Epithelial cell of prostate (primary cell): Measurements from ENCODE around the gene SELENOK.
A peak's percentile ranks its signal among the peaks of the same experiment; 100 is the strongest.

ENCODE experiments used
- DNase-seq: peaks from one replicate; pipeline ENCODE4 v3.0.0-alpha.2; 2011; ENCODE audit warnings: low read depth, low spot score
- H3K27ac ChIP-seq: fragments of 450-650 bp; 2 replicates; pipeline ENCODE4 v1.5.1; 2017; ENCODE audit warnings: mild to moderate bottlenecking

Gene SELENOK

GRCh38 chr3:53844262-53845102 lies 47.2 kb downstream of the SELENOK start:
- no peak for DNase-seq
- H3K27ac ChIP-seq, result no peak overlapping the region

DNA sequence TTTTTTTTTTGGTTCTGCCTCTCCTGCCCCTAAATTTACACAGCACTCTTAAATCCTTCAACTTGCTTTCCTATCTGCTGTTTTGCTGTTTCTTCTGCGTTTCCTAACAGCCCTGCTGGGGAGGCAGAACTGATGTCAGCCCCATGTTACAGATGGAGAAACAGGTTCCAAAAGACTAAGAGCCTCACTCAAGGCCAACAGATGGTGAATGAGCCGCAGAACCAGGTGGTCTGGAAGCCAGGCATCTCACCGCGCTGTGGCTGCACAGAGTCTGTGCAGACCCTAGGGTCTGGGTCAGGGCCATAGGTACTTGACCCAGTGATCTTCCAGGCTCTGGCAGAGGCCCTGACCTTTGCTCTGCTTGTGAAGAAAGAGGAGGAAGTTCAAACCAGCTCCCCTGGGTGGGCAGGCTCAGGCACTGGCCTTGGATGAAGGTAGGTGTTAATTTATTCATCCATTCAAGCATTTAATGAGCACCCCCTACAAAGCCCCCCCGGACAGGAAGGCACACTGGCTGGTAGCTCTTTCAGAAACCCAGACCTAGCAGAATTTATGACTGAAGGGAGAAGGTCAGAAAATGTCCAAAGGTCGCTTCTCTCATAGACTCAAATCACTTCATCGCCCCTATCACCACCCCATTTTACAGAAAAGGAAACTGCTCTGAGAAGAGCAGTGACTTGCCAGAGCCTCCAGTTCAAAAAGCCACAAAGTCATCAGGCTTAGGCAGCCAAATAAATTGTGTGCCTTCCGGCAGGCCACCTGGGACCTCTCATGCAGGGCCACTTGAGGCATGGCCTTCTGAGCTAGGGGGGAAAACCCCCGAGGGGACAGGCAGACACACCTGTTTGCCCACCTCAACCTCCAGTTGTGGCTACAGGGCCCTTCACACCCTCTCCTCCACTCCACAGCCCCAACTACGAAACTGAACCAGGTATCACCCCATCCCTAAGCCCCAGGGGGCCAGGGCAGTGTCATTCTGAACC lies 48.2 kb downstream of the SELENOK start:
- DNase-seq, result no peak
- no peak overlapping the region for H3K27ac ChIP-seq

DNA sequence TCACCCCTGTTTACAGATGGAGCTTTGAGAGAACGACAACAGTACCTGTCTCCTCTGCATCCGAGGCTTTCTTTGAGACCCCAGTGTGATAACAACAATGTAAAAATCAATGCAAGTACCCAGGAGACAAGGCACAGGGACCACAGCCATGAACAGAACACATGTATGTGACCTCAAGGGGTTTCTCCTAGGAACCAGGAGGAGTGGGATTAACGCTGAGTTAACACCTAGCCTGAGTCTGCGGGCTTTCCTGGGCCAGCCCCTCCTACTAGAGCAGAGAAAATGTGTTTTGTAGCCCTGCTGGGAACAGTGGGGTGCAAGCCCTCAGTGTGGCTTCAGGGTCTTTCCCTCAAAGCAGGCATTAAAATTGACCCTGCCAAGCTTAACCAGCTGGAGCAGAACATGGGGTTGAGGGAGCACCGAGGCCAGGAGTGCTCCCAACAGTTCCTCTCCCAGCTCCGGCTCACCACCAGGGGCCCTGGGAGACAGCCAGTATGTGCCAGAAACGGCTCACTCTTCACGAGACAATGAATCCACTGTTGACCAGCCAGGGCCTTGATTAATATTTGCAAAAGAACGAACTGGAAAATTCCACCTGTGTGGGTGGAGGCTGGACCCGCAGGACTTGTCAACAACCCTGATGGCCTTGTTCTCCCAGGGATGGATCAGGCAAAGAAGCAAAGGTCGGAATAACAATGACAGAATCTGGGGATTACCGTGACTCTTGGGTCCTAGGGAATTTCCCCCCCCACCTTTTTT lies 49.0 kb downstream of the SELENOK start:
- H3K27ac ChIP-seq, result no peak overlapping the region
- peak; percentile 20 for DNase-seq

GRCh38 chr3:53841296-53841695 lies 50.4 kb downstream of the SELENOK start:
- H3K27ac ChIP-seq, result no peak overlapping the region
- no peak for DNase-seq

DNA sequence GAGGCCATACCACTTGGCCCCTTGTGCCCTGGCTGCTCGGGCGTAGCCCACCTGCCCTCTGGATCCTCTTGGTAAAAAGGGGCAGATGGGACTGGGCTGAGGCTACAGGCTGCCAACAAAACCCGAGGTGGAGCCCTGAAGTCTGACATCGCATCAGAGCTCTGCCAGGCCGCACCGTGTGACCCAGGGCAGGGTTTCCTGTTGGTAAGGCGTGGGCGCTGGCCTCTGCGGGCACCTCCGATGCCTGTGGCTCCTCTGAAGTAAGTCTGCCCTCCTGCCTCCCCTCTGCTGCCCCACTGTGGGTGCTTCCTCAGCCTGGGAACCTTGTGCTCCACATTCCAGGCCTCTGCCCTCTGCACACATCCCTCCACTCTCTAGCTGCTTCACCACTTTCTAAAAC lies 54.3 kb downstream of the SELENOK start:
- H3K27ac ChIP-seq, result no peak overlapping the region
- DNase-seq, result no peak

DNA sequence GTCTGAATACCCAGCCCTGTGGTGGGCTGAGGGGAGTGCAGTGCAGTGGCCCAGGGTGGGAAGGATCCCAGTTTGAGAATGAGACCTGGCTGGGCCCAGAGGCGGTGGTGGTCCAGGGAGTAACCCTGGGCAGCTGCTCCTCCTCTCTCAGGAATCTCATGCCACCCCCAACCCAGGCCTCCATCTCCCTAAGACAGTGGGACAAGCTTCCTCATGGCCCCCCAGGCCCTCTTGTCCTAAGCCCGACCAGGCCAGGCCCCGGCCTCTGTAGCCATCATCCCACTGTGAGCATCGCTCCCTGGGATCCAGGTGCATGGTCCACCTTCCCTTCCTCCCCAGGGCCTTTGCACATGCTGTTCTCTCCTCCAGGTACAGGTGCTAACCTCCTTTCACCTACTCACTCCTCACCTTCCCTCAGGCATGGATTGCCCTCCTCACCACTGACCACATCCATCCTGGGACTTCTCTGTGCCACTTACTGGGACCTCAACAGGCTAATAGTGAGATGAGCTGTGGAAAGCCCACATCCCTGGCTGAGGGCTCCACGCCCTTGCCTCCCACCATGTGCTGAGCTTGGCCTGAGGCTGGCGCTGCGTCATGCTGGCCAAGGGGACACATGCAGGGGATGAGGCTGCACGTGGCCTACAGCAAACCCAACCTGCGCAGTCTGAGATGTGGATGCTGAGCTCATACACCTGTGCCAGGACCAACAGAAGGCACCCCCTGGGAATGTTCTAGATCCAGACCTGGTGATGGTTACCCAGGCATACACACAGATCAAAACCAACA lies 55.4 kb downstream of the SELENOK start:
- DNase-seq, result no peak
- no peak overlapping the region for H3K27ac ChIP-seq

DNA sequence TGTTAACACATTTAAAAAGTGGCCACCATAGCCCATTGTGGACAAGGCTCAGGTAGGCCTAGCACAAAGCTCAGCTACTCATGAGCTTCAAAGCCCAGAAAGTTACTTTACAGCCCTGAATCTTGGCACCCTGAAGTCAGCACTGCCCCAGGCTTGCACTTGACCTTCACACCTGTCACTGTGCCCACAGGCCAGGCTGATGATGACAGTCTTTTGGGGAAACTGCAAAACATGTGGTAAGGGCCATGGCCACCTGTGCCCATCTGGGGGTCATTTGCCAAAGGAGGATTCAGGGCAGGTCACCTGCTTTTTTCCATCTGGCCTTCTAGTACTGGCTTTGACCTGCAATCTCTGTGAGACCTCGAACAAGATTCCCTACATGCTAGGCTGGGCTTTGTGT lies 56.4 kb downstream of the SELENOK start:
- no peak for DNase-seq

DNA sequence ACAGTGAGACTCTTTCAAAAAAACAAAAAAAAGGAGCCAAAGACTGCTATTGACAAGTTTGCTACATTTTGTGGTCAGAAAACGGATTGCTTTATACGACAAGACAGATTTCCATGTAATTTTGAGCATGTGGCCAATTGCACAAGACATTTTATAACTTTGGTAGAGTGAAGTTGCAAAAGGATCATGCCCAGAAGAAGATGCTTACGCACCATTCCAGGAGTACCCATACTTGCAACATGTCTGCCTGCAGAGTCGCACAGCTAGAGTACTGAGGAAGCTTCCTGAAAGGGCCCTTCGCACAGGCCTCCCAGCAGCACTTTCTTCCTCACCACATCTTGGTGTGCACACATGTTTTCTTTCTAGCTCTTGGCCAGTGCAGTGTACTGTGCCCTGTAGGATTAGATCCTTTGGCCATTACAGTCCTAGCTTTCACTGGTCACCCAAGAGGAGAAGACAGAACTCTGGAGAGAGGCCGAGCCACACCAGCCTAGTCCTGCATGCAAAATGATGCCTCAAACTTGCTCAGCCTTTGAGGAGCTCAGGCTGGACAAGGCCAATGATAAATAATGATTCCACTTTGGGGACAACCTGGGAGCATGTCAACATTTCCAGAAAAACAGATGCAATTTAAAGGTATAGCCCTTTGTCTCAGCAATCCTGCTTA lies 57.1 kb downstream of the SELENOK start:
- DNase-seq, result no peak
- H3K27ac ChIP-seq, result no peak overlapping the region

More for the DNA sequence above, 56.4 kb downstream of the SELENOK start:
- no peak overlapping the region for H3K27ac ChIP-seq
